GM21737 (cell line): ENCODE measurements around the gene AOC1.
"Not testable (repeated sequence)": the region's sequence is repeated elsewhere in the genome, so short reads cannot be mapped to it uniquely, and the experiment has no call there.

Experiments
- ATAC-seq: cut with Tn5 transposase; IDR thresholded peaks from one replicate; pipeline ENCODE4 v1.9.1; 2021; ENCODE audit warnings: mild to moderate bottlenecking, moderate library complexity; ENCODE audit not compliant: unreplicated experiment

The AOC1 gene

DNA sequence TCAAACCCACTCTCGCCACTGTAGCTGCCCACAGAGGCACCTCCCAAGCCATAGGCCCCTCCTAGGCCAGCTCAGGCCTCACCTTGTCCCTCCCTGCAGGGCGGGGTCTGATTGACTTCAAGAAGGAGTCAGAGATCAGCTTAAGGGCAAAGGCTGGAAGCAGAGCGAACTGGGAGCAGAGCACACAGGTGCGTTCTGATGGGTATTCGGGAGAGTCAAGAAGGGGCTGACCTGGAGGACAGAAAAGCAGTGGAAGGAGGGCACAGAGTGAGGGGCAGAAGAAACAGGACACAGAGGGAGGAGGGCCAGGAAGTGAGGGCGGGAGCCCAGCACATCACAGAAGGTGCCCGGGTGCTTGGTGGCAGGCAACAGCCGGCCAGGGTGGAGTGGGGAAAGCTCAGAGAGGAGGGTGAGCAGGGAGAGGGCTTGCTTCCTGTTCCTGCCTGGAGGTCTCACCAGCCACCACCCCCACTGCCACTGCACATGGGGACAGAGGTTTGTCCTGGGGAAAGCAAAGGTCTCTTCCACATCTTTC is at the start of gene AOC1:
TSS of gene AOC1 (plus strand) at position 147 of the 535 bp plus-strand sequence. CDS start 3,954 bp downstream, outside the sequence.
- ATAC-seq = no peak

- no peak for ATAC-seq
Observed at GRCh38 chr7:150803161-150803860, 49.0 kb upstream of the AOC1 start.

DNA sequence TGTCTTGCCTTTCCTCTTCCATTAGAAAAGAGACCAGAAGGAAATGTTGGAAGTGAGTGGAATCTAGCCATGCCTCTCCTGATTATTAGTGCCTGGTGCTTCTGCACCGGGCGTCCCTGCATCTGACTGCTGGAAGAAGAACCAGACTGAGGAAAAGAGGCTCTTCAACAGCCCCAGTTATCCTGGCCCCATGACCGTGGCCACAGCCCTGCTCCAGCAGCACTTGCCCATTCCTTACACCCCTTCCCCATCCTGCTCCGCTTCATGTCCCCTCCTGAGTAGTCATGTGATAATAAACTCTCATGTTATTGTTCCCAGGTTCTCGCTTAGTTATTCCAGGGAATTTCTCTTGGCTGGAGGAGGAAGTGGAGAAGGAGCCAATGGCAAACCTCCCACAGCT is 47.5 kb upstream of the AOC1 start:
- no peak for ATAC-seq

DNA sequence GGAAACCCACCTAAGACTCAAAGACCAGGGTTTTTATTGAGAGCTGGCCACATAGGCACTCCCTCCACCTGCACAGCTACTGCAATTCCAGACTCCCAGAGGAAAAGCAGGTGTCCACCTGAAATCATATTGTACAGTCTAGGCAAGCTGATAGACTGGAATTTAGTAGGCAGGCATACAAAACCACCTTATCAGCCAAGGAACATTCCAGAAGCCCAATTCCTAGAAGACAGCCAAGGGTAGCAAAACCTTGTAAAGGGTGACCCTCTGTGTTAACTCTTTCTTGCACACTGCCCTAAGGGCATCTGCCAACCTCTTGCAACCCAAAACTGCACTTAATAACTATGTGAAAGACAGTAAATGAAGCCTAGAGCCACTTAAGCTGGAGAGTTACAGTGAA is 46.5 kb upstream of the AOC1 start:
- ATAC-seq = no peak

DNA sequence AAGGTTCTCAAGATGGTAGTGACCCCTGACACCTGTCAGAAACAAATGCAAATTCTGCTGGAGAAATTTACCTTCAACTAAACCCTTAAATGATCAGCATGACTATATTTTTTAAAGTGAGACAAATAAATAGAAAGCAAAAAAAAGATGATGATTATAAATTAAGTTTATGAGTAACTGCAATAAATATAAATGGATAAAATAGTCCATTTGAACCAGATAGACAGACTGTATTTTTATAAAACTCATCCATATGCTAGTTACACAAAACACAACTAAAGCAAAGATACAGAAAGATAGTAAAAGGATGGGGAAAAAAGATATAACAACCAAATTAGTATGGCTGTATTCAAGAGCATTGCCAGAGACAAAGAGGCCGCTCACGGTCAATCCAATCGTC is 45.9 kb upstream of the AOC1 start:
- ATAC-seq = no peak

- ATAC-seq = no peak
Observed at GRCh38 chr7:150806863-150807262, 45.5 kb upstream of the AOC1 start.

- ATAC-seq = not testable (repeated sequence)
Observed at GRCh38 chr7:150807616-150808438, 44.5 kb upstream of the AOC1 start.

- ATAC-seq = no peak
Observed at GRCh38 chr7:150814328-150815001, 37.9 kb upstream of the AOC1 start.

DNA sequence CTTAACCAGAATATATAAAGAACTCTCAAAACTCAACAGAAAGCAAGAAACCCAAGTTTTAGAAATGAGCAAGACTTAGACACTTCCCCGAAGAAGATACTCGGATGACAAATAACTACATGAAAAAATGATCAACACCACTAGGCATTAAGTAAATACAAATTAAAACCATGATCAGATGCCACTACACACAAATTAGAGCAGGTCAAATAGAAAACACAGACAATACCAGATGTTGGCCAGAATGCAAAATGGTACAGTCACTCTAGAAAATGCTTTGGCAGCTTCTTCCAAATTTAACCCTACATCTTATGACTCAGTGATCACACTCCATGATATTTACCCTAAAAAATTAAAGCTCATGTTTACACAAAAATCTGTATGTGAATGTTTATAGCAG is 33.3 kb upstream of the AOC1 start:
- ATAC-seq = no peak

DNA sequence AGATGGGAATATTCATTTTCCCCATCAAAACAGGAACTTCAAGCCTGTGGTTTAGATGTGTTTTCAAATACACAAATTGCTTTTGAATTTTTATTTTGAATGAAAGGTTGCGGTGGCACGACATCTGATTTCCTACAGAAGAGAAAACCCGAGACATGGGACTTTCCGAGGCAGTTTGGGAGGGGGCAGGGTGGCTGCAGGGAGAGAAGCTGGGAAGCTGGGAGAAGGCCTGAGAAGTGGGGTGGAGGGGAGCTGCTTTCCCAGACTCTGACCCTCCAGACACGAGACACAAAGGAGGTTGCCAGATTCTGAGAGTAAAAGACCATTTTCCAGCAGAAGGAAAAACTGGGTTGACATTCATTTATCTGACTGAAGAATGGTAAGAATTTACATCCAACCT is 32.2 kb upstream of the AOC1 start:
- ATAC-seq = no peak

DNA sequence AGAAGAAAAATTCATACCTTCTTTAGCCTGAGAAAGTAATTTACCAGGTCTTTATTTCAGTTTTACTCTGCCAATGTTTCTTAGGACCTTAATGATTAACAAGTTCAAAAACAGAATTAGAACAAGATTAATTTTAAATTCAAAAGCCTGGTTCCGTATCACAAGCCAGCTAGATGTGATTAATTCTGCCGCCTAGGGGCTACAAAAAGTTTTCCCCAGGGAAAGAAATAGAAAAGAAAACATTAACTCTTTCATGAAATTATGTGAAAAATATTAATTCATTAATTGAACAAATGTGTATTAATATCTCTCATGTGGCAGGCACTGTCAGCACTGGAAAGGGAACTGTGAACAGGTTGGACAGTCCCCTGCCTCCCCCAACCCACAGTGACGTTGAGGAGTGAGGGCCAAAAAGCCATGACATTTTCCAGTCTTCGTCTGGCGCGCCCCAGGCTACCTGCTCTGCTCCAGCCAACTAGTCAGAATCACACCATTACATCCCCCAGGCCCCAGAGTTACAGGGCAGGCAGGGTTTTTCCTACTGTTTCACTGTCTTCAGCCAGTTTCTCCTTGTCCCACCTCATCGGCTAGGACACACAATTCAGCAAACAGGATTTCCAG is 31.6 kb upstream of the AOC1 start:
- no peak for ATAC-seq

DNA sequence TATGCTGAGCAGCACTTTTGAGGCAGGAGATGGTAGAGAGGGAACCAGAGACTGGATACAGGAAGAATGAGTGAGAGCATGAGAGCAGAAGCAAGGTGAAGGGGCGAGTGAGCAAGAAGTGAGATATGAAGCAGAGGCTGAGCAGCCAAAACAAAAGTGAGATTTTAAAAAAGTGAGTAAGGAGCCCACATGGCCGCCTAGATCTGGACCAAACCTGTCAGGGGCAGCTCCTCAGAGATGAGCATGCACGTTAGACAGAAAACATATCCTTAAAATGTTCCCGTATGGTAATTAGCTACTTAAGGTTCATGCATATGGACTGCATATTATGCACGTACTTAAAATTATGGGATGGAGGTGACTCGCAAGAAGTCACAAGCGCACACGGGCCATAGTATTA is 29.3 kb upstream of the AOC1 start:
- no peak for ATAC-seq

GRCh38 chr7:150823484-150824126 is 28.7 kb upstream of the AOC1 start:
- ATAC-seq = no peak

DNA sequence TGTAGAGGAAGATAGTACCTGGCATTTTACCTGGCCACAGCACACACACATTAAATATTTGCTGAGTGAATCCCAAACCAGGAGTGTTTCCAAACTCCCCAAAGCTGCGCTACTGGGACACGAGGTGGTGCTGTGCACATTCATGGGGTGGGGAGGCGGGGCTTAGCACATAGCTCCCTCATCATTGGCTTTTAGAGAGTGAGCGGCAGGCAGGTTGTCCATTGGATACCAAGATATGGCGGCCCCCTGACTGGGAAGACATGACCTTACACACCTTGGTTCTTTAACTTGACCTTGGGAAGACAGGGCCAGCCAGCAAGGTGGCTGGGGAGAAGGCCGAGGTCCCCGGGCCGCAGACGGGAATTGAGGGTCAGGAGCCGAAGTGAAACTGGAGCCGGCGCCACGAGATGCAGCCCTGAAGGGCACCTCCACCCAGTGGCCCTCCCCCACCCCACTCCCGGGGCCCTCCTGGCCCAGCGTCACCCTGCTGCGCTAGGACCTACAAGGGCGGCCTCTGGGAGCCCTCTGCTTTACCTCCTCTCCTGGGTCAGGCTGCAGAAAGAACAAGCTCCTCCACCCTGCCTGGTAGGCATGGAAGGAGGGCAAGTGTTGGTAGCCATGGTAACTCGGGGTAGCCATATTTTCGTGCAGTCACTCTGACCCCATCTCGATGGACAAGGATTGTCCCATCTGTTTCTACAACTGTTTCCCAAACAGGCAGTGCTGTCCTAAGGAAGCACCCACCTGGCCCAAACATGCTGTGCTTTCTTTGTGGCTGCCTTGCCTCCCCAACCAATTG is 27.7 kb upstream of the AOC1 start:
- no peak for ATAC-seq

DNA sequence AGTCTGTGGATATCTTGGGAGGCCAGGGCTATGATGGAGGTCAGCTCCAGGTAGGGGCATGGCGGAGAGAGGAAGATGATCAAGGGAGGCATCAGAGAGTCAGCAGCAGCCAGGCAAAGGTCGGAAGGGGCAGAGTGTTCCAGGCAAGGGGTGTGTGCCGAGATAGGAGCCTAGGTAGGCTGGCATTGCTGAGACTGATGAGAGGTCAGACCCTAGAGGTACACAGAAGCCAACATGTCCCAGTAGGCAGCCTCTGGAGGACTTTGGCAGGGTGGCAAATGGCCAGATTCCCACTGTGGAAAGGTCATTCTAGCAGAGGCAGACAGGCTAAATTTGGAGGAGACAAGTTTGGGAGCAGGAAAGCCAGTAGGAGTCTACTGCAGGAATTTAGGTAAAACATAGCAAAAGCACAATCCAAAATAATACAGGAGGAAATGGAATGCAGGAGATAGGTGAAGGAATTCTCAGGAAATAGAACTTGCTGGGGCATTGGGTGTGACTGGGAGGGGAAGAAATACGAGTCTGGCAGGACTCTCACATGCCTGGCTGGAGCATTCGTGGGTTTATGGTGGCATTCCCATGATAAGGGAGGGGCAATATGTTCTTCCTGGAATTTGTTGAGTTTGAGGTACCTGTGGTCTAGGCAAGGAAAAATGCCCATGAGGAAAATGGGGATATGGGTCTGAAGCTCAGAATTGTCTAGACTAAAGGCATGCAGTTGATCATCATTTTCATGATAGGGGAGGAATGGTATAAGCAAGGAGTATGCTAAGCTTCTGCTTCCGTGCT is 26.1 kb upstream of the AOC1 start:
- no peak for ATAC-seq

DNA sequence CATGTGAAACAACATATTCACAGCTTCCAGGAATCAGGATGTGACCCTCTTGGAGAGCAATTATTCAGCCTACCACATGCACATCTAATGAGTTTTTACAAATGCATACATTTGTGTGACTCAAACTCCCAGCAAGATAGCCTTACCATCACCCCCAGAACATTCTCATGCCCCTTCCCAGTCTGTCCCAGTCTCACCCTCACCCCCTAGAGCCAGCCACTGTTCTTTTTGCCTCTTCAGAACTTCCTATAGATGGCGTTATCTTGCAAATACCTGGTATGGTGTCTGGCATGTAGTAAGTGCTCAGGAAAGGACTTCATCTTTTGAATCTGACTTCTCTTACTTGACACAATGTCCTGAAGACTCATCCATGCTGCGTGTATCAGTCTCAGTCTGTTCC is 23.9 kb upstream of the AOC1 start:
- ATAC-seq = no peak

DNA sequence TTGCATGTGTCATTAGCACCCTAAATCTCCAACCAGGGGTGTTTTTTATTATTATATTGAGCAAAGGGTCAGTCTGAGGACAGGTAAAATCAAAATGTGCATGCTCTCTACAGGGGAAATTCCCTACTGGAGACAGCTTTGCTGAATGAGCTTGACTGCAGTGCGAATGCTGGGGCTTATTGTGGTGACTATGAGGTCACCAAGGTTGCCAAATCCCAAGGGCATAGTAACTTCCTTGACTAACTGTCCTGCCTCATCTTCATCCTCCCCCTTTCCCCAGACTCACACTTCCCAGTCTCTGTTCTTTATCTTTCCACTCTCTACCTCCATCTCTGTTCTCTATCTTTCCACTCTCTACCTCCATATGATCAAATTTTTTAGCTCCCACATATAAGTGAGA is 22.9 kb upstream of the AOC1 start:
- ATAC-seq = no peak

GRCh38 chr7:150830937-150831336 is 21.4 kb upstream of the AOC1 start:
- no peak for ATAC-seq

DNA sequence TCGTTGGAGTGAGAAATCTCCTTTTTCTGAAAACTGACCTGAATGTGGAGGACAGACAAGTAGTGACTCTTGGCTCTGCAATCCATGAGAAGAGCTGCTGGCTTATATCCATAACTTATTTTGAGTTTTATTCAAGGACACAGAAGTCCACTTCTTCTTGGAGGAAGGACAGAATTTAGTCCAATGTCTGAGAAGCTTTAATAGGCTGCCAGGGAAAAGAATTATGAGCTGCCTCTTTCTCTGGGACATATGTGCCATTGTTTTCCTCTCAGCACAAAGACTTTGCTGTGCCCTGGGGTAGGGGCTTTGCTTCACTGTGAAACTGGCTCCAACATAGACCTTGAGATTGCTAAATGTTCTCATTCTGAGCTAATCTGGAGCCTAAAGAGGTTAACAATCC is 20.5 kb upstream of the AOC1 start:
- no peak for ATAC-seq
